GM19239 (cell line): ENCODE data around the gene KLHDC8B.
A peak's percentile ranks its signal among the peaks of the same experiment; 100 is the strongest.

Experiments used
- DNase-seq: peaks from one replicate; pipeline ENCODE4 v3.0.0; 2011; ENCODE audit warnings: low spot score; ENCODE audit not compliant: insufficient read length
- FAIRE-seq: peaks from 2 replicates; lab custom pipeline; 2011; peaks lifted over from hg19 to GRCh38; lab: Jason Lieb, UNC

The KLHDC8B gene

GRCh38 chr3:49158103-49158709 lies 13.2 kb upstream of the KLHDC8B start:
- FAIRE-seq: no peak
- DNase-seq: no peak

GRCh38 chr3:49158792-49159191 lies 12.6 kb upstream of the KLHDC8B start:
- FAIRE-seq (no peak), DNase-seq (no peak)

- FAIRE-seq (no peak), DNase-seq (no peak)
Observed at GRCh38 chr3:49161197-49161596, 10.2 kb upstream of the KLHDC8B start.

GRCh38 chr3:49161808-49162530 lies 9.4 kb upstream of the KLHDC8B start:
- no peak for FAIRE-seq

GRCh38 chr3:49162751-49163419 lies 8.5 kb upstream of the KLHDC8B start:
- DNase-seq: no peak
- FAIRE-seq: no peak

More at GRCh38 chr3:49161808-49162530, 9.4 kb upstream of the KLHDC8B start:
- no peak for DNase-seq

GRCh38 chr3:49163609-49164008 lies 7.8 kb upstream of the KLHDC8B start:
- FAIRE-seq (no peak), DNase-seq (no peak)

- DNase-seq (no peak), FAIRE-seq (peak; percentile 89)
Observed at GRCh38 chr3:49164983-49165720, 6.2 kb upstream of the KLHDC8B start.

GRCh38 chr3:49165771-49166751 lies 5.3 kb upstream of the KLHDC8B start, which contains the start of gene CCDC71:
Gene CCDC71, minus strand, starts transcription at chr3:49166331. Its CDS starts 2,123 bp downstream, at chr3:49164208.
- DNase-seq: peak; percentile 90
- peak; percentile 88 for FAIRE-seq

GRCh38 chr3:49166752-49167556 lies 4.4 kb upstream of the KLHDC8B start:
- DNase-seq (no peak), FAIRE-seq (no peak)

GRCh38 chr3:49170744-49171118 lies 667 bp upstream of the KLHDC8B start:
- FAIRE-seq (no peak), DNase-seq (no peak)

GRCh38 chr3:49171775-49172500 lies 540 bp downstream of the KLHDC8B start:
- no peak for DNase-seq
- no peak for FAIRE-seq

- FAIRE-seq (no peak), DNase-seq (no peak)
Observed at GRCh38 chr3:49172551-49173041, 1.2 kb downstream of the KLHDC8B start.

- FAIRE-seq (no peak), DNase-seq (no peak)
Observed at GRCh38 chr3:49173116-49173791, 1.9 kb downstream of the KLHDC8B start.

- no peak for DNase-seq
- no peak for FAIRE-seq
Observed at GRCh38 chr3:49173792-49174170, 2.4 kb downstream of the KLHDC8B start.

GRCh38 chr3:49174397-49174985 lies 3.1 kb downstream of the KLHDC8B start:
- no peak for FAIRE-seq
- no peak for DNase-seq

GRCh38 chr3:49175530-49175929 lies 4.1 kb downstream of the KLHDC8B start:
- FAIRE-seq: no peak

GRCh38 chr3:49177073-49177472 lies 5.7 kb downstream of the KLHDC8B start:
- FAIRE-seq (no peak), DNase-seq (no peak)

More at GRCh38 chr3:49175530-49175929, 4.1 kb downstream of the KLHDC8B start:
- DNase-seq: no peak
